Activated CD8-positive, alpha-beta memory T cell treated with anti-CD3 and anti-CD28 coated beads, Interleukin-2, amount 50 U/mL, for 48 hours (primary cell): ENCODE results near the gene C10orf105.
A peak's percentile ranks its signal among the peaks of the same experiment; 100 is the strongest.

ENCODE experiments used
- DNase-seq: peaks from one replicate; pipeline ENCODE4 v3.0.0-alpha.2; 2020

C10orf105 gene

GRCh38 chr10:71696628-71697326, 22.8 kb downstream of the C10orf105 start:
- peak; percentile 89 for DNase-seq

GRCh38 chr10:71695502-71696476, 23.8 kb downstream of the C10orf105 start:
- DNase-seq, result no peak

- DNase-seq, result no peak
These were observed 25.0 kb downstream of the C10orf105 start for GRCh38 chr10:71694567-71694968.

GRCh38 chr10:71694039-71694501, 25.5 kb downstream of the C10orf105 start:
- no peak for DNase-seq

GRCh38 chr10:71693377-71693776, 26.2 kb downstream of the C10orf105 start:
- DNase-seq, result no peak

- DNase-seq, result no peak
These were observed 26.8 kb downstream of the C10orf105 start for GRCh38 chr10:71692598-71693306.

- DNase-seq, result no peak
These were observed 28.2 kb downstream of the C10orf105 start for GRCh38 chr10:71691405-71691804.

GRCh38 chr10:71690094-71690720, 29.4 kb downstream of the C10orf105 start:
- DNase-seq, result no peak

- DNase-seq, result no peak
These were observed 31.3 kb downstream of the C10orf105 start for GRCh38 chr10:71688256-71688655.

- DNase-seq, result no peak
These were observed 32.1 kb downstream of the C10orf105 start for GRCh38 chr10:71687480-71687879.

- DNase-seq, result no peak
These were observed 32.5 kb downstream of the C10orf105 start for GRCh38 chr10:71687077-71687476.

GRCh38 chr10:71685554-71686232, 33.9 kb downstream of the C10orf105 start:
- no peak for DNase-seq

- no peak for DNase-seq
These were observed 35.0 kb downstream of the C10orf105 start for GRCh38 chr10:71684356-71685173.

- DNase-seq, result no peak
These were observed 36.3 kb downstream of the C10orf105 start for GRCh38 chr10:71683301-71683700.

GRCh38 chr10:71681977-71682376, 37.6 kb downstream of the C10orf105 start:
- DNase-seq, result no peak

GRCh38 chr10:71679425-71679824, 40.2 kb downstream of the C10orf105 start:
- no peak for DNase-seq

- no peak for DNase-seq
These were observed 41.3 kb downstream of the C10orf105 start for GRCh38 chr10:71678057-71678805.

- no peak for DNase-seq
These were observed 42.3 kb downstream of the C10orf105 start for GRCh38 chr10:71677261-71677660.

GRCh38 chr10:71675295-71675970, 44.1 kb downstream of the C10orf105 start:
- no peak for DNase-seq
